ENCODE data around the gene SYT17.

DNA sequence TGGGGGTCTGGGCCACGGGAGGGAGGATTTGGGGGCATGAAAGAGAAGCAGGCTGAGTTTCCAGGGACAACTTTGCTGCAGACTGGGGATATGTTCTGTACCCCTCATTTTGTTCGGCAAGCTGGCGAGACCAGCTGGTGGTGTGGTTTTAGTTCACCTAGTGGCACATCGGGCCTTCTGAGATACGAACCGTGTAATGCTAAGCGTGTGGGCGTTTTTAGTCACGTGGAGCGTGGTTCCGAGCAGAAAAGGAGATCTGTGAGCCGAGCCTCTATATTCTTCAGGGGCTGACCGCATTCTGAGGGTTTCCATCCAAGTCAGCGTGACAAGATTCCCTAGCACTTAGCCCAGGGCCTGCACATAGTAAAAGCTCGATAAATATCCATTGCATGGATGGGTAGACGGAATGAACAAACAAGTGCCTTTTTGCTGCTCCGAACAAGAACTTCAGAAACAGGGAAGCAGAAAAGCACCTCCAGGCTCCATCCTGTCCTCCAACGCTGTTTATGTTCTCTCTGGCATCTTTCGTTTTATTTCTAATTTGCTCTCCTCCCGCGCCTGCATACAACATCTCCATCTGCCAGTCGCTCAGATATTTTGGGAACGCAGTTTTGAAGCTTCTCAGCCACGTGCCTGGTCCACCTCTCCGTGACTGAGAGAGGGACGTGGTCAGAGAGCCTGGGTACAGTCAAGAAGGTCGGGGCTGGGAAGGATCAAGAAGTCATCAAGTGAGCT is 5.8 kb downstream of the SYT17 start:
- TF ChIP-seq, protein P1, sequence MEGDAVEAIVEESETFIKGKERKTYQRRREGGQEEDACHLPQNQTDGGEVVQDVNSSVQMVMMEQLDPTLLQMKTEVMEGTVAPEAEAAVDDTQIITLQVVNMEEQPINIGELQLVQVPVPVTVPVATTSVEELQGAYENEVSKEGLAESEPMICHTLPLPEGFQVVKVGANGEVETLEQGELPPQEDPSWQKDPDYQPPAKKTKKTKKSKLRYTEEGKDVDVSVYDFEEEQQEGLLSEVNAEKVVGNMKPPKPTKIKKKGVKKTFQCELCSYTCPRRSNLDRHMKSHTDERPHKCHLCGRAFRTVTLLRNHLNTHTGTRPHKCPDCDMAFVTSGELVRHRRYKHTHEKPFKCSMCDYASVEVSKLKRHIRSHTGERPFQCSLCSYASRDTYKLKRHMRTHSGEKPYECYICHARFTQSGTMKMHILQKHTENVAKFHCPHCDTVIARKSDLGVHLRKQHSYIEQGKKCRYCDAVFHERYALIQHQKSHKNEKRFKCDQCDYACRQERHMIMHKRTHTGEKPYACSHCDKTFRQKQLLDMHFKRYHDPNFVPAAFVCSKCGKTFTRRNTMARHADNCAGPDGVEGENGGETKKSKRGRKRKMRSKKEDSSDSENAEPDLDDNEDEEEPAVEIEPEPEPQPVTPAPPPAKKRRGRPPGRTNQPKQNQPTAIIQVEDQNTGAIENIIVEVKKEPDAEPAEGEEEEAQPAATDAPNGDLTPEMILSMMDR (conservative IDR thresholded peaks at IDR 0.05): no peak
- no peak for TF ChIP-seq ZFX (IDR thresholded peaks at IDR 0.05)

Measured in C4-2B (cell line).